ENCODE data around the gene ST6GAL2.
A peak's percentile ranks its signal among the peaks of the same experiment; 100 is the strongest.

Gene ST6GAL2, protein sequence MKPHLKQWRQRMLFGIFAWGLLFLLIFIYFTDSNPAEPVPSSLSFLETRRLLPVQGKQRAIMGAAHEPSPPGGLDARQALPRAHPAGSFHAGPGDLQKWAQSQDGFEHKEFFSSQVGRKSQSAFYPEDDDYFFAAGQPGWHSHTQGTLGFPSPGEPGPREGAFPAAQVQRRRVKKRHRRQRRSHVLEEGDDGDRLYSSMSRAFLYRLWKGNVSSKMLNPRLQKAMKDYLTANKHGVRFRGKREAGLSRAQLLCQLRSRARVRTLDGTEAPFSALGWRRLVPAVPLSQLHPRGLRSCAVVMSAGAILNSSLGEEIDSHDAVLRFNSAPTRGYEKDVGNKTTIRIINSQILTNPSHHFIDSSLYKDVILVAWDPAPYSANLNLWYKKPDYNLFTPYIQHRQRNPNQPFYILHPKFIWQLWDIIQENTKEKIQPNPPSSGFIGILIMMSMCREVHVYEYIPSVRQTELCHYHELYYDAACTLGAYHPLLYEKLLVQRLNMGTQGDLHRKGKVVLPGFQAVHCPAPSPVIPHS

GRCh38 chr2:106885971-106886915, at the start of gene ST6GAL2:
TSS of gene ST6GAL2 (minus strand) at chr2:106886167. CDS start at chr2:106843977, 42,190 bp downstream.
- DNase-seq: peak in 3 of 14 donors; percentile 2 to 53 (median 26)

- DNase-seq: no peak
These were observed 46.7 kb upstream of the ST6GAL2 start for GRCh38 chr2:106932644-106933043.

DNA sequence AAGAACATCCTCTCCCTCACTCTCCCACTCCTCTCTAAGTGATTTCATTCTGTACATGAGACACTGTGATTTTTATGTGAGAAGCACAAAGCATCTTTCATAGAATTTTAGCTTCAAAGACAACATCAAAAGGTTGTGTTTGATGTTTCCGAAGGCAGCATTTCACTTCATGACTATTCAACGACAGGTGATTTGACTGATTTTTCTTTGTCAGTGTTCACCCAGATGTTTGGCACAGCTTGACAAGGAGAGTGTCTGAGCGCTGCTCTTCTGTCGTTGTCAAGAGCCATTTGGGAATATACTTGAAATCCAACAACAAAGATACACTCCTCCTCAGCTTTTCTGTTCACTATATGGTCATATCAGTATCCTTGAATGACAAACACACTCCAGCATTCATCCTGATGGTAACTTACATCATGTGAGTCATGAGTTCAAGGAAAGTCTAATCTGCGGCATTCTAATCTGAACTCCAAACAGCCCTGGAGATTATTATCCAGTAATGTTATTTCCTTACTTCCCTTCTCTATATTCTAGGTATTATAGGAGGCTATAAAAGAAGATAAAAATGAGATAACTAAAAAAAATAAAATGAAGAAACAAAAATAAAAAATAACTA, 45.9 kb upstream of the ST6GAL2 start:
- DNase-seq: no peak

DNA sequence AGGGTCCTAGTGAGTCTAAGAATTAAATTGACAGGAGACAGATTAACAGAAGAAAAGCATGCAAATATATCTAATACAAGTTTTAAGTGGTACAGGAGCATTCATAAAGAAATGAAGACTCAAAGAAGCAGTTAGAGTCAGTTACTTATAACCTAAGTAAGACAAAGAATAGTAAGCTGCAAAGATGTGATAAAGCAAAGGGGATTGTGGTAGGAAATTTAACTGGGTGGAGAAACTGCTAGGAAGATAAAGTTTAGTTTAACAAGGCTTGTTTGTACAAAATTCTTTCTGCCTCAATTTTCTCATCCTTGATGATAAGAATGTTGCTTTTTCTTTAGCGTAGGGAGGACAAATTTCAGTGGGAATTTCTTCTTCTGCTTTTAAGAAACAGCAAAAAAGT, 35.5 kb upstream of the ST6GAL2 start:
- no peak for DNase-seq

- no peak for DNase-seq
These were observed 33.0 kb upstream of the ST6GAL2 start for GRCh38 chr2:106919012-106919411.

GRCh38 chr2:106904242-106904641, 18.3 kb upstream of the ST6GAL2 start:
- DNase-seq: no peak

GRCh38 chr2:106899786-106900530, 14.0 kb upstream of the ST6GAL2 start:
- DNase-seq: no peak

GRCh38 chr2:106894545-106894944, 8.6 kb upstream of the ST6GAL2 start:
- DNase-seq: no peak

DNA sequence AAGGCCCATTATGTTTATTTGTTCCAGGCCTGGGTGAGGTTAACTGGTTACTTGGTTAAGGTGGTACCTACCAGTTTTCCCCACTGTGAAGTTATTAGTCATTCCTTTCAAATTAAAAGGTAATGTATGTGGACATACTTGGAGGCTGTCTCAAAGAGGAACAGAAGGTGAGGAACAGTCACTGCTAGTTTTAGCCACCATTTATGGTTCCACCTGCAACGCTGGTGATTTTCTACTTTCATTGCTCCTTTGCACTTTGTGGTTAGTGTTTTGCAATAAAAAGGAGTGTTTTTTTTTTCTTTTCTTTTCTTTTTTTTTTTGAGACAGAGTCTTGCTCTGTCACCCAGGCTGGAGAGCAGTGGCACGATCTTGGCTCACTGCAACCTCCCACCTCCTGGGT, 6.1 kb upstream of the ST6GAL2 start:
- DNase-seq: no peak

DNA sequence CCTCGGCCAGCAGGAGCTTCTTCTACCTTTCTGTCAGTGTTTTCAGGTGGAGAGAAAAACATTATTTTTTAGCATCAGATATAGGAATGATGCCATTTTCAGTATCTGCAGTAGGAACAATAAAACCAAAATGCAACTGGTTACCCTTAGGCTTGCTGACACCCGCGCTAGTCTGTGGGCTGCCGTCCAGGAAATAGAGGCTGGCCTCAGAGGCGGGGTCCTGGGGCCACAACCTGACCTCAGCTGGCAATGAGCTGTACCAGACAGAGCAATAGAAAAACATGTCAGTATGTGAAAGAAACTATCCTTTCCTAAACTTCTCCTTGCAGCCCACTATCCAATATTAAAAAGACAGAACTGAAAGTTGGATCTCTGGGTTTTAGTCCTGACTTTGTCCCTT, 4.6 kb upstream of the ST6GAL2 start:
- no peak for DNase-seq

GRCh38 chr2:106886916-106887758, 1.2 kb upstream of the ST6GAL2 start:
- peak in 1 of 14 donors; percentile 42 for DNase-seq

- DNase-seq: no peak
These were observed 638 bp downstream of the ST6GAL2 start for GRCh38 chr2:106885329-106885728.

DNA sequence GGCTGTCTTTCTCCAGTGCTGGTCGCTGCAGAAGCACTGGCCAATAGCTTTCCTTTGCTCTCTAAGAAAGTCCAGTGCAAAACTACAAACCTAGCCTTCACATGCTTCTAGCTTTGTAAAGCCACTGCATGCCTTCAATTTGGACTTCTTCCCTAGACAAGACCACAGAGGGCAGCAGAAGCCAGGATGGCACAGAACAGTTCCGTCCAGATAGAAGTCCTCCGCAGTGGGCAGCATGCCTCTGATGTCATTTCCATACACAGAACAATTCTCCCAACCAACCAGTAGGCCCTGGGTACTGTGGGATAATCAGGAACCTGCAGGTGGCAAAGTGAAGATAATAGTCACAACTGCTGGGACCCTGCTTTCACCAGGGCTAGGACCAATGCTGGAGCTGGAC, 3.3 kb downstream of the ST6GAL2 start:
- DNase-seq: no peak

GRCh38 chr2:106878206-106878605, 7.8 kb downstream of the ST6GAL2 start:
- no peak for DNase-seq

GRCh38 chr2:106876699-106877098, 9.3 kb downstream of the ST6GAL2 start:
- DNase-seq: no peak

GRCh38 chr2:106869512-106870275, 16.3 kb downstream of the ST6GAL2 start:
- no peak for DNase-seq

GRCh38 chr2:106868275-106868674, 17.7 kb downstream of the ST6GAL2 start:
- DNase-seq: no peak

- DNase-seq: peak in 4 of 14 donors; percentile 22 to 45 (median 38)
These were observed 18.6 kb downstream of the ST6GAL2 start for GRCh38 chr2:106867196-106867953.

DNA sequence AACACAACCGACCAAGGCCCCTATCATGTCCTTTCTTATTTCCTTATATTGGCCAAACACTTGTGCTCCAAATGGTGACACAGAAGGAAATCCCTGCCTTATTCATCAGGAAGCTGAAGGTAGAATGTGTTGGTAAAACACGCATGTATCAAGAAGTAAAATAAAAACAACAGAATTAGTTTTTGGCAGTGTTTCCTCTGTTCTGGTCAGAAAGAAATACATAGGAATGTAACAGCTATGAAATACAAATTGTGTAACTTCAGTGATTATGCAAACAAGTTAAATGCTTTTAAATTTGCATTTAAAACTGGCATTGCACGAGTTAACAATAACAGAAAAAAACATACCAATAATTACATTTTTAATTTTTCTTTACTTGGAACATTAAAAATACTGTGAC, 19.3 kb downstream of the ST6GAL2 start:
- no peak for DNase-seq

All from C1 segment of cervical spinal cord (tissue), 14 donors.